HG02884 (cell line): ENCODE results near the gene GOSR2.

Experiments
- ATAC-seq: cut with Tn5 transposase; IDR thresholded peaks from one replicate; pipeline ENCODE4 v1.9.1; 2021; ENCODE audit warnings: mild to moderate bottlenecking, moderate library complexity; ENCODE audit not compliant: unreplicated experiment

Gene GOSR2

GRCh38 chr17:46958041-46958591, 35.2 kb downstream of the GOSR2 start:
- ATAC-seq: no peak

- ATAC-seq: no peak
These were observed 37.2 kb downstream of the GOSR2 start for GRCh38 chr17:46960152-46960551.

- ATAC-seq: no peak
These were observed 39.4 kb downstream of the GOSR2 start for GRCh38 chr17:46962374-46962790.

GRCh38 chr17:46963571-46963970, 40.6 kb downstream of the GOSR2 start:
- no peak for ATAC-seq

GRCh38 chr17:46964315-46965265, 41.6 kb downstream of the GOSR2 start:
- ATAC-seq: no peak

- no peak for ATAC-seq
These were observed 45.4 kb downstream of the GOSR2 start for GRCh38 chr17:46968224-46968834.

- no peak for ATAC-seq
These were observed 45.9 kb downstream of the GOSR2 start for GRCh38 chr17:46968896-46969295.

- ATAC-seq: no peak
These were observed 48.8 kb downstream of the GOSR2 start for GRCh38 chr17:46971647-46972300.

- ATAC-seq: no peak
These were observed 49.4 kb downstream of the GOSR2 start for GRCh38 chr17:46972346-46972745.

GRCh38 chr17:46974086-46974485, 51.1 kb downstream of the GOSR2 start:
- ATAC-seq: no peak

- ATAC-seq: no peak
These were observed 52.3 kb downstream of the GOSR2 start for GRCh38 chr17:46975287-46975686.

GRCh38 chr17:46976626-46977270, 53.8 kb downstream of the GOSR2 start:
- no peak for ATAC-seq

GRCh38 chr17:46977348-46977747, 54.4 kb downstream of the GOSR2 start:
- ATAC-seq: no peak

GRCh38 chr17:46977750-46978488, 55.0 kb downstream of the GOSR2 start:
- ATAC-seq: no peak

GRCh38 chr17:46978489-46979146, 55.7 kb downstream of the GOSR2 start:
- ATAC-seq: no peak

GRCh38 chr17:46979147-46979863, 56.3 kb downstream of the GOSR2 start, which contains the start of gene RPRML:
TSS of gene RPRML (minus strand) at chr17:46979253. CDS start at chr17:46979007, 246 bp downstream.
- no peak for ATAC-seq

- no peak for ATAC-seq
These were observed 59.6 kb downstream of the GOSR2 start for GRCh38 chr17:46982577-46982976.

- no peak for ATAC-seq
These were observed 60.8 kb downstream of the GOSR2 start for GRCh38 chr17:46983782-46984181.

- ATAC-seq: no peak
These were observed 61.4 kb downstream of the GOSR2 start for GRCh38 chr17:46984341-46984740.
